Natural killer cell (primary cell): ENCODE results near the gene CCDC187. TPM values are rescaled to one million over a fixed set of nuclear protein-coding genes. Genes with fewer than 3 reads are reported as not detected.

Experiments
- ATAC-seq, 3 donors: fragments of 150-1000 bp in 2 of 3; fragments of 200-7000 bp in 1 of 3; cut with Tn5 transposase; 1 replicate in 1 of 3; 2 replicates in 2 of 3; pipeline ENCODE4 v1.10.0; 2021; ENCODE audit warnings: mild to moderate bottlenecking in 2 of 3, moderate library complexity in 2 of 3
- DNase-seq, 2 donors: peaks; one replicate each; pipeline versions ENCODE4 v3.0.0 to v3.0.0-alpha.2; 2013 to 2021; ENCODE audit warnings: mixed read lengths in 1 of 2
- H3K27ac ChIP-seq: one replicate; pipeline ENCODE4 v1.5.1; 2013; ENCODE audit warnings: mild to moderate bottlenecking, low read length
- H3K27me3 ChIP-seq: one replicate; pipeline ENCODE4 v1.6.1; 2013; ENCODE audit warnings: low read length; ENCODE audit not compliant: control insufficient read depth, insufficient read depth
- H3K36me3 ChIP-seq: one replicate; pipeline ENCODE4 v1.6.1; 2013; ENCODE audit warnings: low read length; ENCODE audit not compliant: control insufficient read depth, insufficient read depth
- H3K4me1 ChIP-seq: one replicate; pipeline ENCODE4 v1.6.1; 2013; ENCODE audit warnings: low read length; ENCODE audit not compliant: control insufficient read depth, insufficient read depth
- H3K4me3 ChIP-seq: one replicate; pipeline ENCODE4 v1.5.1; 2013; ENCODE audit warnings: low read length
- H3K9me3 ChIP-seq: one replicate; pipeline ENCODE4 v1.6.1; 2013; ENCODE audit warnings: low read length; ENCODE audit not compliant: control insufficient read depth, insufficient read depth
- H3K27ac Mint-ChIP-seq, 2 donors: one replicate each; pipeline ENCODE4 v1.8.0; 2022; ENCODE audit warnings: mild to moderate bottlenecking in 2 of 2, mixed read lengths in 2 of 2, moderate library complexity in 1 of 2
- H3K27me3 Mint-ChIP-seq, 2 donors: one replicate each; pipeline ENCODE4 v1.8.0; 2022; ENCODE audit warnings: low read depth in 2 of 2, mixed read lengths in 2 of 2
- H3K36me3 Mint-ChIP-seq: one replicate; pipeline ENCODE4 v1.8.0; 2022; ENCODE audit warnings: mixed read lengths
- H3K4me1 Mint-ChIP-seq, 2 donors: one replicate each; pipeline ENCODE4 v1.8.0; 2022; ENCODE audit warnings: mixed read lengths in 2 of 2
- H3K4me3 Mint-ChIP-seq: one replicate; pipeline ENCODE4 v1.8.0; 2022; ENCODE audit warnings: mild to moderate bottlenecking, moderate library complexity, mixed read lengths
- H3K9me3 Mint-ChIP-seq, 2 donors: one replicate each; pipeline ENCODE4 v1.8.0; 2022; ENCODE audit warnings: mixed read lengths in 2 of 2
- WGBS: methylation state at CpG from one replicate; pipeline ENCODE4 v1.1.7; 2013; ENCODE audit warnings: missing lambda C conversion rate; ENCODE audit not compliant: insufficient coverage; 5-methylcytosine and 5-hydroxymethylcytosine counted together
- intact Hi-C: fragments of 100-400 bp; cut with micrococcal nuclease; formaldehyde crosslinking; loops from one replicate; pipeline ENCODE4 v1.14.2; 2022
- total RNA-seq, 4 donors: library from RNA; stranded (reverse); fragments of 120-200 nt in 1 of 4; gene quantifications; one replicate each; pipeline versions ENCODE4 v1.2.3 to v1.2.4, GENCODE V29; 2013 to 2022
- TF ChIP-seq, protein P1 (sequence below): fragments of 200-600 bp; IDR thresholded peaks from one replicate; pipeline ENCODE4 v1.8.0; 2022; ENCODE audit warnings: antibody characterized with exemption

The CCDC187 gene
- total RNA-seq, 3 donors from 2014 or later (not counting 1 experiment from before 2014, with no cell fraction given): 0.18 TPM; not detected in 2

DNA sequence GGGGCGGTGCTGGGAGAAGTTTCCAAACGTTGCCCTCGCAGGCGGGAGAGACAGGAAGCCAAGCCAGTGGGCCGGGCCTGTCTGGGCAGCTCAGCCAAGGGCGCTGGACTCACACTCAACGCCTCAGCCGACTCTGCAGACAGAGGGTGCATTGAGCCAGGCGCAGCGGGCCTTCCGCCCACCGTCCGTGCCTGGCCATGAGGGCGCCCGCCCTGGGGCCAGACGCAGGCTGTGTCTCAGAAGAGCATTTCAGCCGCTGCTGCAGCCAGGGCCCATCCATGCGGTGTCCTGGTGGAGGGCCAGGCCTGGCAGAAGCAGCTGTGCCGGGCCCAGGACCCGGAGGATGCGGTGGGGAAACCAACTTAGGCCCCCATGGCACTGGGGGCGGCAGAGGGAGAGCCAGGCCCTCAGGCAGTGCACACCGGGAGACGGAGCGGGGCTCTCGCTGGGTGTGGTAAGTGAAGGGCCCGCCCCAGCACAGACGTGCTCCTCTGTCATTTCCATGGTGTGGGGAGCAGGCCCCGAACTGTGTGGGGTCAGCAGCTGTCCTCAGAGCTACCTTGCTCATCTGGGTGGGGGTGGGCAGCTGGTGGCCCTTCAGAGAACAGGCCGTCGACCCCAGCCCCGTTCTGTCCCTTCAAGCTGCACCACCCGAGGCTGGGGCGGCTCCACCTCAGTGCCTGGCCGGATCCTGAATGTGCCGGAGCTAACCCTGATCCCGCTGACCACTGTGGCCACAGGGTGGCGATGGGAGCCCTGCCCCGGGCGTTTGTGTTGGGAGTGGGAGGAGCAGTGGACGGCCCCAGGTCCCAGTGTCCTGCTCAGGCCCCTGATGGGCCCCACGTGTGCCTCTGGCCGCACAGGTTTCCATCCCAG, 41.6 kb upstream of the CCDC187 start:
- no peaks in the 10 kb centered on the region for H3K36me3 ChIP-seq
- 89% methylated on average over 43 of the region's 43 CpGs for WGBS
- Mint-ChIP-seq H3K36me3 (no peaks in the 10 kb centered on the region), H3K27ac (no peak overlapping the region), H3K27me3 (no peaks in the 10 kb centered on the region), H3K4me3 (no peak overlapping the region), H3K4me1 (no peaks in the 10 kb centered on the region), H3K9me3 (no peaks in the 10 kb centered on the region)
- DNase-seq: no peak
- H3K9me3 ChIP-seq: no peaks in the 10 kb centered on the region
- intact Hi-C loops: no loop called here
- peaks cover 7% of the 10 kb centered on the region for H3K4me1 ChIP-seq
- no peak for ATAC-seq
- H3K27ac ChIP-seq: no peak overlapping the region
- H3K27me3 ChIP-seq: no peaks in the 10 kb centered on the region
- TF ChIP-seq, protein P1, sequence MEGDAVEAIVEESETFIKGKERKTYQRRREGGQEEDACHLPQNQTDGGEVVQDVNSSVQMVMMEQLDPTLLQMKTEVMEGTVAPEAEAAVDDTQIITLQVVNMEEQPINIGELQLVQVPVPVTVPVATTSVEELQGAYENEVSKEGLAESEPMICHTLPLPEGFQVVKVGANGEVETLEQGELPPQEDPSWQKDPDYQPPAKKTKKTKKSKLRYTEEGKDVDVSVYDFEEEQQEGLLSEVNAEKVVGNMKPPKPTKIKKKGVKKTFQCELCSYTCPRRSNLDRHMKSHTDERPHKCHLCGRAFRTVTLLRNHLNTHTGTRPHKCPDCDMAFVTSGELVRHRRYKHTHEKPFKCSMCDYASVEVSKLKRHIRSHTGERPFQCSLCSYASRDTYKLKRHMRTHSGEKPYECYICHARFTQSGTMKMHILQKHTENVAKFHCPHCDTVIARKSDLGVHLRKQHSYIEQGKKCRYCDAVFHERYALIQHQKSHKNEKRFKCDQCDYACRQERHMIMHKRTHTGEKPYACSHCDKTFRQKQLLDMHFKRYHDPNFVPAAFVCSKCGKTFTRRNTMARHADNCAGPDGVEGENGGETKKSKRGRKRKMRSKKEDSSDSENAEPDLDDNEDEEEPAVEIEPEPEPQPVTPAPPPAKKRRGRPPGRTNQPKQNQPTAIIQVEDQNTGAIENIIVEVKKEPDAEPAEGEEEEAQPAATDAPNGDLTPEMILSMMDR: no peak
- H3K4me3 ChIP-seq: no peak overlapping the region

DNA sequence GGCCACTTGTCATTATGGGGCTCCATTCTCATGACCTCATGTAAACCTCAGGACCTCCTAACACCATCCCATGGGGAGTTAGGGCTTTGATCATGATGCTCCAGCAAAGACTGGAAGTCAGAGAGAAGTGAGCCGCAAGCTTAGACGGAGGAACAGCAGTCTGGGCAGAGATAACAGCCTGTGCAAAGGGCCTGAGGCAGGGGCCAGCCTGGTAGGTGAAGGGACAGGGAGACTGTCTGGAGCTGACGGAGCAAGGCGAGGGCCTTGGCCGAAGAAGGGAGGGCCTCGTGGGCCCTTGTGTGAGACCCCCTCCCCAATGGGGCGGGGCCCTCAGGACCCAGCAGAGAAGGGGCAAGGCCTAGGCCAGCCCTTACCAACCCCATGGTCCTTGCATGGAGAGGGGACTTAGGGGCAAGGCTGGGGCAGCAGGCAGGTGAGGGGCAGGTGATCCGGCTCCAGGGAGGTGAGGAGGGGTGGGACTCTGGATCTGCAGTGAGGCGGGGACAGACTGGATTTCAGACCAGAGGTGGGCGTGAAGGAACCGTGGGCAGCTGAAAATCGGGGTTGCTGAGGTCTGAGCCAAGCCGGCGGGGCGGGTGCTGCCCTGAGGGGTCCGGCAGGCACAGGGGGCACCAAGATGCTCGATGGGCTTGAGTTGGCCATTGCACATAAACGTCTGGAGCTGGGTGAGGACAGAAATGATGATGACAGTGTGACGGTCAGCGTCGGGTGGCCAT, 40.8 kb upstream of the CCDC187 start:
- H3K4me1 Mint-ChIP-seq: no peaks in the 10 kb centered on the region
- 89% methylated on average over 21 of the region's 21 CpGs for WGBS
- Histone ChIP-seq H3K27ac (no peak overlapping the region), H3K27me3 (no peaks in the 10 kb centered on the region), H3K9me3 (no peaks in the 10 kb centered on the region), H3K36me3 (no peaks in the 10 kb centered on the region), H3K4me3 (no peak overlapping the region), H3K4me1 (peaks cover 7% of the 10 kb centered on the region)
- DNase-seq (no peak), ATAC-seq (no peak)
- no peaks in the 10 kb centered on the region for H3K36me3 Mint-ChIP-seq
- no peak overlapping the region for H3K27ac Mint-ChIP-seq
- H3K9me3 Mint-ChIP-seq: no peaks in the 10 kb centered on the region
- TF ChIP-seq, protein P1: no peak
- intact Hi-C loops: no loop called here
- no peaks in the 10 kb centered on the region for H3K27me3 Mint-ChIP-seq
- H3K4me3 Mint-ChIP-seq: no peak overlapping the region

DNA sequence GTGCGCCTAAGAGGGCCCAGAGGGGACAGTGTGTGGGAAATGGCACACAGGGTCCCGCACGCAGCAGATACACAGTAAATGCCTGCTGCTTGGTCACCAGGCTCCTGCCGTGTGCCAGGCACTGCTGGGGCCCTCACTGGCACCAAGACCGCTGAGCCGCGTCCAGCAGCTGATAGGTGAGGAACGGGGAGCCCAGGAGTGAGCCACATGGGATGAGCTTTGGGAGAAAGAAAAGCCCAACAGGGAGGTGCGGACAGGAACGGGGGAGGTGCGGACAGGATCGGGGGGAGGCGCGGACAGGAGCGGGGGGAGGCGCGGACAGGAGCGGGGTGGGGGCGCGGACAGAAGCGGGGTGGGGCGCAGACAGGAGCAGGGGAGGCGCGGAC, 40.0 kb upstream of the CCDC187 start:
- WGBS: 97% methylated on average over 24 of the region's 24 CpGs
- peaks cover 0 to 4% of the 10 kb centered on the region in 2 donors for H3K4me1 Mint-ChIP-seq
- no peaks in the 10 kb centered on the region for H3K27me3 Mint-ChIP-seq
- Histone ChIP-seq H3K36me3 (no peaks in the 10 kb centered on the region), H3K9me3 (no peaks in the 10 kb centered on the region), H3K4me1 (peaks cover 7% of the 10 kb centered on the region), H3K27ac (no peak overlapping the region), H3K4me3 (no peak overlapping the region), H3K27me3 (no peaks in the 10 kb centered on the region)
- DNase-seq: no peak
- ATAC-seq: no peak
- intact Hi-C loops: no loop called here
- no peaks in the 10 kb centered on the region for H3K9me3 Mint-ChIP-seq
- no peak overlapping the region for H3K27ac Mint-ChIP-seq
- no peaks in the 10 kb centered on the region for H3K36me3 Mint-ChIP-seq
- H3K4me3 Mint-ChIP-seq: no peak overlapping the region
- TF ChIP-seq, protein P1: no peak
